Stimulated activated CD8-positive, alpha-beta memory T cell treated with anti-CD3 and anti-CD28 coated beads, Interleukin-4, amount 100 ng/mL, for 48 hours (primary cell): ENCODE measurements around the gene APOBEC4.
A peak's percentile ranks its signal among the peaks of the same experiment; 100 is the strongest.

Source experiments
- DNase-seq: peaks from one replicate; pipeline ENCODE4 v3.0.0-alpha.2; 2020

Gene APOBEC4

DNA sequence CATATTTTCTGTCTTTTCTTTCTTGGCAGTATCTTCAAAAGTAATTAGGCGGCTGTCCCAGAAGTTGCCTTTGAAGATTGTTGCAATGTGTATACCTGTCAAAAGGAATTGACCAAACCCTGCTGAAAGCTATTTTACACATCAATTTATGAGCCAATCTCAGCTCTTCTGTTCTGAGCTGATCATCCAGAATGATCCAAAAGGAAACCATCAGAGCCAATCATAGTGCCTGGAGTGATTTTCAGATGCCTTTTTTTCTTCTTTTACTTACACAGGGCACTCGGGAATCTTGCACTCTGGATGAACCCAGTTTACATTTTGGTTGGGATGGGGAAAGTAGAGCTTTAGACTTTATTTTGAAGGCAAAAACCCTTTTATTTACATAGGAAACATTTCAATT lies 21.8 kb upstream of the APOBEC4 start:
- no peak for DNase-seq

DNA sequence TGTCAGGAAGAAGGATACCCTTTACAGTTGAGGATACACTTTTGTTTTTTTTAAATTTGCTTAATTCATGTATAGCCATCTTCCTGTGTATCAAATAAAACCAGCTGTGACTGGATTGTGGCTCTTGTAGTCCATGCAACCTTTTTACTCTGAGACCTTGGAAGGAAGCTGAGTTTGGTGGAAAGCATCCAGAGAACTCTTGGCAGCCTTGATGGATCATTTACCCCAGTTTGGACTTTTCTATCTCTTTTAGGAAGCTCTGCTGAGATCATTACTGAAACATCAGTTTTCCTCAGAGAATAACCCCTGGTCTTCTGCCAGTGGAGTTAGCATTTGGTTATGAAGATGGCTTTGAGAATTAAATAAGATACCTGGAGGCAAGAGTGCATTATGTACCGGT lies 21.2 kb upstream of the APOBEC4 start:
- DNase-seq: no peak

DNA sequence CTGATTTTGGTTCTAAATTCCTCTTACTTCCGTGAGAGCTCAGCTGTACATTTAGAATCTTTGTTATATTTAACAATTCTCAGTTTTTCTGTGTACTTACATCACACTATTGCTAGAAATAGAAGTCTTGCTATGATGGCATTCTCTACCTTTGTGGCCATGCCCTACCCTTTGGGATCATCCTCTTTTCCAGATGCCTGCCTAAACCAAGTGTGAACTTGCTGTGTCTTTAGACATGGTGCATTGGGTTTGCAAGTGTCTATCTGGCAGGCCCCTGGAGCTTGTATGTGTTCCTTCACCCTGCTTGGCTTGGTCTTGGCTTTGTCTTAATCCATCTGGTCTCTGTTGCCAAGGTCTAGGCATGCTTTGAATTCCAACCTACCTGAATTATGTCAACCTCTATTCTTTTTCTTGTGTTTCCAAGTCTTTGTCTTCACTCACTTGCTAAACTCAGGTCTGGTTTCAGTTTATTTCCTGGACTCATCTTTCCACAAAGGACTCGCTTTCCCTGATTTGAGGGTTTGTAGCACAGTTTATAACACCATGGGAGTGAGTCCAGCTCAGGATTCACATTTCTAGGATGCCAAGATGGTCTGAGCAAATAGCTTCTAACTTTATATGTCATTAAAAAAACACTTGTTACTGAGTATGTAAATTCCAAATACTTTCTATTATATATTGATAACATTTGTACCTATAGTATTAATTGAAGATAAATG lies 20.6 kb upstream of the APOBEC4 start:
- DNase-seq: no peak

DNA sequence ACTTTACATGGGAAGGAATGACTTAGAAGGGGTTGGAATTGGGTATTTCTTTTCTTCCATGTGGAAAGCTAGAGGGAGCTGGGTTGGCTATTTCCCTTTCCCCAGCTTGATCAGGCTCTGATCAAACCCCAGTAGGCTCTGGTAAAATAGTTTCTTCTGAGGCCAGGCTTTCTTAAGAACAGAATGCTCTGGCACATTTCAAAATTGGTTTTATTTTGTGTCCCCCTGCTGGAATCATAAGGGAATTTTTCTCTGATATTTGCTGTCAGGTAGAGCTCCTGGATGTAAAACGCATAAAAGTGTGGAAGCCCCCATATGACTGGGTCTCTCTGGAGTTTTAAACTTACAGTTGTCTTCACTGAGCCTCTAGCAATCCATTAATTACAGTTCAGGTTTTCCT lies 17.1 kb upstream of the APOBEC4 start:
- no peak for DNase-seq

DNA sequence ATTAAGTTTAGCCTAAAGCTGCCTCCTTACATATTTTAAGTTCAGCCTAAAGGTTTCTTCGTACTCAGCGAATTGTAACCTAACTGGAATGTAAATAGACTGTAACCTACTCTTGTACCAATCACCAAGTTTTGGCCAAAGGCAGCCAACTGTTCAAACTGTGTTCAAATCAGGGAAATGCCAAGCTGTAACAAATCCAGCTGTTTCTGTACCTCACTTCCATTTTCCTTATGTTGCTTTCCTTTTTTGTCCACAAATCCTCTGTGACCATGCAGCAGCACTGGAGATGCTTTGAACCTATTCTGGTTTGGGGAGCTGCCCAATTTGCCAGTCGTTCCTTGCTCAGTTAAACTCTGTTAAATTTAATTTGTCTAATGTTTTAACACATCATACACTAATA lies 3.2 kb upstream of the APOBEC4 start:
- DNase-seq: no peak

DNA sequence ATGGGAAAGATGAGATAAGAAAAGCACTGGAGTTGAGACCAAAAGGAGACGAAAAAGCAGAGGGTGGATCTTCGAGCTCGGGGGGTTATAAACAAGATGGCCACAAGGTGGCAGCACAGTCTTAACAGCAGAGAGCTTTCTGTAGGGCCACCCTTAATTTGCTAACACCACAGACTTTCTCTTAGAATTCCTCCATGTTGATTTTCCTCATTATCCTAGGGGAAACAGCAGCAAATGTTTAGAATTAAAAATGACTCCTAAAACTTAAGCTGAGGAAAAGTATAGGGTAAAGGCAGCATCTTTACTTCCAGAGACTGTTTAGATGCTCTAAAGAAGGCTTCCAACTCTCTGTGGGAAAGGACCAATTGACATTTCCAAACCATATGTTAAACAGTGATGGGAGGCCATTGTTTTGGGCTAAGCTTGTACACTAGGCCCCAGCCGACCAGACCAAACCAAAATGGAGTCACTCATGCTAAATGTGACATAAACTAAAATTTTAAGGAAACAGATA lies 2.5 kb upstream of the APOBEC4 start:
- peak; percentile 86 for DNase-seq

DNA sequence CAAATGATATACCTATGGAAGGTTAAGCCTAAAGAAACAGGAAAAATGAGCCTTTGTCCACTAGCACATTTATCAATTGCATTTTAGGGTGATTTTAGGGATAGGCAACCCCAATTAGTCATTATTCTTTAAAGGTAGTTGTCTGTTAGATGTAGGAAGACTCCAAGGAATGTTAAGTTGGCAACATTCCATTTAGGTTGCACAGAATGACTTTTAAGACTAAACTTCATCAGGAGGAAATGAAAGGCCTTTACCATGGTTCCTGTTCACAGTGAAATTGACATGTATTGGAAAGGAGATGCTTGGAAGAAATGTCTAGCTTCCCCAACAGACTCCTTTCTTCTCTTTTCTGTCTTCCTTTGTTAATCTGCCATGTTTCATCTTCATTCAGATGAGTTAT lies 1.6 kb upstream of the APOBEC4 start:
- no peak for DNase-seq

DNA sequence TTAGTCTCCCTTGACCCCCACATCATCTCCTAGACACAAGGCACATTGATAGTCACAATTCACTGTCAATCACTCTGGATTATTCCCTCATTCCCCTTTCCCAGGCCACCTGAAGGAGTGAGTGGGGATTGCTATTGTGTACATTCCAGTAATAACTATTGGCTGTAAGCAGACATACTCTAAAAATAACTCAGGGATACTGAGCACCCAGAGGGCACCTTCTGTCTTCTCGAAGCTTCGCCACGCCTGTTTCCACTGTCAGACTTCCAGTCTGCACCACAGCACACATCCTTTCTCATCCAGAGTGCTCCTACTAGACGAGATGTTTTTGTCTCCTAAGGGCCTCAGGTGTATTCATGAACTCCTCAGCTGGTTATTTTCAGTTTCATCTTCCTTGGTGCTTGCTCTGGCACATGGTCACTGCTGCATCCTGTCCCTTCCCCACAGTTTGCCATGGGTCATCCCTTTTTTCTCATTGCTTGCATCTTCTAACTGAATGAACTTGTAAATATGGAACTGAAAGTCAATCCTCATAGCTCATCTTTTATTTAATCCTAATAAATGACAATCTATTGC lies 848 bp upstream of the APOBEC4 start:
- no peak for DNase-seq

DNA sequence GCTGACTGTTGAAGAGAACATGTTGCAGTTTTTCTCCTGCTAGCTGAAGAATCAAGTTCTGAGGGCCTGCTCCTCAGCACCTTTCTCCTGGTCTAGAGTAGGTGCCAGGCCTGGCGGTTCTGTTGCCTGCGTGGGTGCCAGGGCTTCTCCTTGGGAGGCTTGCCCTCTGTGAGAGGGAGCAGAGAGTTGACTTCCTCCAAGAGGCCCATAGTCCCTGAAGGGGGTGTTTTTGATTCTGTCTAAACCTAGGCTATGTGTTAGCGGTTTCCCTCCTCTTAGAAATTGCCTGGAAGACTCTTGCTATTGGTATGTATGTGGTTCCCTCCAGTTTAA lies 312 bp upstream of the APOBEC4 start:
- DNase-seq: no peak

DNA sequence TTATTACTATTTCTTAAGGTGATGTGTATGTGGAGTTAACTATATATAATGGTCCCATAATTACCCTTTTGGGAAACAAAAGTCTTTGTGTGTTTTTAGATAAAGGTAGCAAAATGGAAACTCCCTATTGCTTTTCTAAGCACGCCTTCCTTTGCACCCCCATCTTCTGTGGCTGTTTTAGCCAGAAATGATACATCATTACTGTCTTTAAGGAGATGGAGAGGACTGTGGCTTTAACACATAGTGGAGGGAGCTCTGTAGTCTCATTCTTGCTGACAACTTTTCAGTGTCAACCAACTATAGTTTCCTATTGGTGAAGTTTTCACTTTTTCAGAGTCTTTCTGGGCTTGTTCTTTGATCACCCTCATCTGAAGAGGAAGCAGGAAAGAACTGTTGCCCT lies 1.0 kb downstream of the APOBEC4 start:
- DNase-seq: no peak

DNA sequence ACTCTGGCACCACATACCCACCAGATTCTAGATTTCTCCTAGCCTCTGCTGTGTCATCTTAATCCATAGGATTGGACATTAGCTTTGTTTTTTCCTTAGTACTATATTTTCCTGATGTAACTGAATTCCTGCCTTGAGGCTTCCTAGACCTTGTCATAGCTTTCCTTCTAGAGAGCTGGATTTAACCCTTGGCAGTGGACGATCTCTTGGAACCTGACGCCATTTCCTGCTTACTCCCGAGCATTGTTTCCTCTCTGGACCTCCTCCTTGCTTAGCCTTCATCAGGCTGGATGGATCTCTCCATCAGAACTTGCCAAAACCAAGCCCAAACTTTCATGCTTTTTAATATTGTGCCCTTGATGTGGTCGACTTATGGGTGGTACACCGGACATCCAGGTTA lies 1.5 kb downstream of the APOBEC4 start:
- no peak for DNase-seq

DNA sequence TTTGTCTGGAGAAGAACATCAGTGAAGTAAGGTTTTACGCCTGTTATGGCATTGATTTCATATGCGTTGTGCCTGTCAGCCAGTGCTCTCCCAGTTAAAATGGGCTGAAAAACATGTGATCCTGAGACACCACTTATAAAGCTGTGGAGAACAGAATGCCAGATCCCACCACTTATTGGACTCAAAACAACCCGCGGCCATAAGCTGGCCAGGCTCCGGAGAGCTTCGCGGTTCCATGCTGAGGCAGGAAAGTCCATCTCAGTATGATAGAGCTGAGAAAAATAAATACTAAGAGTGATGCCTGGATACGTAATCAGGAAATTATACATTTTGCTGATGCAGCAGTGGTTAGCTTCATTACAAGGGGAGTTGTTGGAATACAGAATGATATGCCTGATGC lies 5.1 kb downstream of the APOBEC4 start:
- DNase-seq: no peak

DNA sequence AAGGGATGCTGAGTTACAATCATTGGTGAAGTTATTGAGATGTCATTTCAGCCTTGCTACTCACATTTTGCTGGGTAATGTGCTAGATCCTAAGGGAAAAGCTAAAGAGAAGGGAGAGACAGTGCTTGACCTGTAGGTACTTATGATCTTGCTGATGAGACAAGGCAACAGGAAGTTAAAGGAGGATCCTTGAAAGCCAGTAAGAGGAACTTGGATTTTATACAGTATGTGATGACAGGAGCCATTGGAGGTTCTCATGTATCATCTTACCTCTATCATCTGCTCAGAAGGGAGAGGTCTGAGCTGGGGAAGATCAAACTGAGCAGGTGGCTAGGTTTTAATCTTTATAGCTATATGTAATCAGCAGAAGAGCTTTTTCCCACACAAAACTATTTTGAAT lies 6.3 kb downstream of the APOBEC4 start:
- no peak for DNase-seq

DNA sequence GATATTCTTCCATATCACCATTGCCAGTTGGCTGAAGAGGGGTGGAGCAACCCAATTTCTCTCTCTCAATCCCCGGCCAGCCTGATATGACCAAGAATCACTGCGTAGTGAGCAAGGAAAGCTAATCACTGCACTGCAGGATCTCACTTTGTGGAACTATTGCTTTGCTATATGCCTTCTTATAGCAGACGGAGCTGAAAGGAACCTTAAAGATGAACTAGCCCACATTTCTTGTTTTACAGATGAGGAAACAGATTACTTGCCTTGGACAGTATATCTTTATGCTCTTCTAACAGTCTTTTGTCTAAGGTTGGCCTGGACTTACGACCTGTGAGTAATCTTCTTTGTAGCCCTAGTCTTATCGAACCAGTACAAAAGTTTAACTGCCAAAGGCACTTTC lies 7.6 kb downstream of the APOBEC4 start:
- DNase-seq: no peak

DNA sequence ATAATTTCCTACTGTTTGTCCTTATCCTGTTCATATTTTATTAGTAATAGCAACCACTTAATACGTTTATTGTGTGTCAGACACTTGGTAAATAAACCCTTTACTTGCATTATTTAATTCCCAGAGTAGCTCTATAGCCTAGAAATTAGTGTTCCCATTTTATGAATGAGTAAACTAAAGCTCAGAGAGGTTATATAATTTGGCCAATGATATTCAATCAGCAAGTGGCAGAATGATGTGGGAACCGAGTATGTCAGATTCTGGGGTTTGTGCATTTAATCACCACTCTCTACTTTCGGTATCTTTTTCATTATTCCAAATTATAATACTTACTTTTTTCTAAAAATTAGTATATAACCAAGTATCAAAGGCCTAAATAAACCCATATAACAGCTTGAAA lies 10.9 kb downstream of the APOBEC4 start:
- DNase-seq: no peak

DNA sequence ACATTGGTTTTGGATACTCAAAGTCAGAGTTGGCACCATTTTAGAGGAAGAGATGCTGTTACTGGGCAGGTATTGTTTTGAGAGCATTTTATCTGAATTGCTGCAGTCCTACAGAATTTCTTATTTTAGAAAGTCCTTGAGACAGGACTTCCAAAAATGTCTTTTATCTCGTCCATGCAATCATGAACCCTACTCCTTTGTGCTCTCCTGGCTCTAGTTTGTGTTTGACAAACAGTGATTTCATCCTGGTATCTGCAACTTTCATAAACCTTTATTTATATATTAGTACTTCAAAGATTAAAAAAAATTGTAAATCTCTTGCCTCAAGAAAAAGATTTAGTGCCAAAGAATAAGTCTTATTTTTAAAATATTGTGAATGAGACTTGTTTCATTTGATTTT lies 12.9 kb downstream of the APOBEC4 start:
- DNase-seq: no peak

DNA sequence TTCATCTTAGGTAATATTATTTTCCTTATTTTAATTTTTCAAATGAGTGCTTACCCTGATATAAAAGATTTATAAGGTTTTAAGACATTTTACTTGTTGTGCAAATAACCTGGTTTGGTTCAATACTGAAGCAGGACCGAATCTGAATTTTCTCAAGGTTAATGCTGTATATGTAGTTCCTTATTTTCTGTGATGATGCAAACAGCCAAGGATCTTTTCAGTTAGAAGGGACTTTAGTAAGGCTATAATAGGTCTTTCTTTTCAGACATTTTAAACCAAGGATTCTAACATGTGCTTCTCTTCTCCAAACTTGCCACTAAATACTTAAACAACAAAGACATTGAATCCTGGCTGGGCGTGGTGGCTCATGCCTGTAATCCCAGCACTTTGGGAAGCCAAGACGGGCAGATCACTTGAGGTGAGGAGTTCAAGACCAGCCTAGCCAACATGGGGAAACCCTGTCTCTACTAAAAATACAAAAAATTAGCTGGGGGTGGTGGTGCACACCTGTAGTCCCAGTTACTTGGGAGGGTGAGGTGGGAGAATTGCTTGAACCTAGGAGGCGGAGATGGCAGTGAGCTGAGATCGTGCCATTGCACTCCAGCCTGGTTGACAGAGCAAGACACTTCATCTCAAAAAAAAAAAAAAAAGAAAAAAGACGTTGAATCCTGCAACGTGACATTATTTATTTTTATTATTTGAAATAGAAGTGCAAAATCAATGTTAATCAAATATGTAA lies 14.3 kb downstream of the APOBEC4 start:
- no peak for DNase-seq

DNA sequence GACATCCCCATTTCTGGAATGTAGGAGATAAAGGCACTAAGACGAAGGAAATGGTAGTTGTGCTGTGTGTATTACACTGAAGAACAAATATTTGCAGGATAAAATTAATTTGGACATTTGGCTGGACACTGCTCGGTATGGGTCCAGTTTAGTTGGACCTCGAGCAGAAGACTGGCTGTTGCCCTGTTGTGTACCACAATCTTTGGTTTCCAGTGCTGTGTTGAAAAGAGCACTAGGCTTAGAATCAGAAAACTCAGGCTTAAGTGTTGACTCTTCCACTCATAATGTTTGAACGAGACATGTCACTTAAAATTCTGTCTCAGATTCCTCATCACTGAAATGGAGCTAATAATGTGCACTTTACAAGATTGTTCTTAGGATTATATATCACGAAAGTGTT lies 16.3 kb downstream of the APOBEC4 start:
- no peak for DNase-seq

DNA sequence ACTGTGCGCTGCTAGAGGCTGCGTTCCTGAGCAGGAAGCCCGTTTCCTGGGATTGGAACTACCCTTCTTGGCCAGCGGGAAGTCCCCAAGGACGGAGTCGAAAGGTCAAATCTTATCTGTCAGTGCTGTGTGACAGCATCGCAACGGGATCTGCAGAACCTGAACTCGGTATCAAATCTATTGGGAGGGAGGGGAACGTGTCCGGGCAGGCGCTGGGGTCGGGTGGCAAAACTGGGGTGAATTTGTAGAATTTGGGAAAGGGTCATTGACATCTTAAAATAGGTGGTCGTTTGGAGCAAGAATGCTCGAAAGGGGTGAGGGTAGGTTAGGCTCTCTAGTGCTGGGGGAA lies 16.8 kb downstream of the APOBEC4 start:
- DNase-seq: no peak

DNA sequence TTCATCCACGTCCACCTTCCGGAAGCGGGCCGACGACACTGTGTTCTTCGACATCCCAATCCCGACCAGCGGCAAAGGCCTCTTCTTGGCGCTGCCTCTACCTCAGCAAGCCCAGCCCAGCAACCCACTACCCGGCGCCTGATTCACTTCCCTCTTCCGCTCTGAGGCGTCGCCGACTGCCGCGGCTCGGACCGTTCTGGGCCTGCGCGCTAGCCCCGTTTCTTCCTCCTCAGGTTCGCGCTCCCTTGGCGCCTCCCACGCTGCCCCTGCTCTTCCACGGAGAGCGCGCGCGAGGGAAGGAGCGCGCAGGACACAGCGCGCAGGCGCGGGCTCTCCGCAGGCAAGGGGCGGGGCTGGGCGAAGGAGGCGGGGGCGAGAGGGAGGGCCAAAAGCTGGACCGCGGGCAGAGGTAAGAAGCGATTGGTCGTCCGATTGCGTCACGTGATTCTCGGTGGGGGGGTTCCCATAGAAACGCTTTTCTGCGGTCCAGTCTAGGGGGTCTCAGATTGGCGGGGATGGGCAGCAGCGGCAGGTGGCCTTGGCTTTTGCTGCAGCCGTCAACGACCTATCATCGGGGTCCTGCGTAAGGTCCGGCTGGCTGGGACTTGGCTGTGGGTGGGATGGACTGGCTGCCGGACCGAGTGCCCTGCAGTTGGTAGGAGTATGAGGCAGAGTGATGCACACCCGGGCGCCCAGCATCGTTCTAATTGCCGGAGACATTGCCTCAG lies 17.3 kb downstream of the APOBEC4 start, which contains the start of gene ARPC5:
TSS of gene ARPC5 (minus strand) at position 178 of the 728 bp plus-strand sequence. CDS start at position 54, 124 bp downstream.
- peak; percentile 99 for DNase-seq

DNA sequence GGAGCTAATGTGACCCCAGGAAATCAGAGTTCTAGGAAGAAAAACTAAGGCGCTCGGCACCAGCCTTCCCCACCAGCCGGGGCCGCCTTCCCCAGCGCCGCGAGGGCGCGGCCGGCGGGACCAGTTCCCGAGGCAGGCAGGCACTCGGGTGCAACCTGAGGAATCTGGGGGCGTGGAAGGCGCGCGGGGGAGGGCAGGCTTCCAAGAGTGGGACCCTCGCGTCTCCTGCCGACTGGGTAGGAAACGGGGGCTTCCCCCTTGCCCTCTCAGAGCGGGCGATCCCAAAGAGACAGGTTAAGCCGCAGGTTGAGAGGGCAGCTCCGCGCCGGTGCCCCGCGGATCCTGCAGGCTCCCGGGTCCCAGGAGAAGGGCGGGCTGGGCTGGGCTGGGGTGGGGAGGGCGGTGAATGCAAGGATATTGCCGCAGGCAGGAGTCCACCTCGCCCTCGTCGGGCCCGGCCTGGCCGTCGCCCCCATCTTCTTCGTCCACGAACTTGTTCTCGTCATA lies 18.0 kb downstream of the APOBEC4 start:
- peak; percentile 56 for DNase-seq

DNA sequence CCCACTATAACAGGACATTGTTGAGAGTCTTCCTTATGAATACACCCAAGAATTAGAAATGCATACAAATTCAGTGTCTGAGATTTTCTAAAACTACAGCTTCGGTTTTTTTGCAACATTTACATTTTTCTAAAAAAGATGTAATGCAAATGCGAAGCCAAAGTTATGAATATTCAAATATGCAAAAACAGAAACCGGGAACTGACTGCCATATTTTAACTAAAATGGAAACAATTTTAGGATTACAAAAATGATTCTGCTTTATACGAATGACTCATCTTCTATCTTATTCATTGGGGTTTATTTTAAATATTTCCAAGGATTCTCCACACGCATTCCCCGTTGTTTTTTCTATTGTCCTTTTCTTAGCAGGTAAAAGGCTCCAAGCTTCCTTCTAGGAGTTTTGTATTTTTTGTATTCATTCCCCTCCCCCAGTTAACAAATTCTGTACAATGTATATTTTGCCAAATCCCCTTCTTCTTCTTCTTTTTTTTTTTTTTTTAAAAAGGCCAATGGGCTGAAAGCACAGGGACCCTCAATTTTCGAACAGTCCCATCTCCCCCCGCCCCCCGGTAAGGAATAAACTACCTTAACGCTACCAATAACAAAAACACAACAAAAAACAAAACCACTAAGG lies 18.6 kb downstream of the APOBEC4 start:
- DNase-seq: no peak
